SIG-M5 treated with dmso at 0.1 percent for 504 hours (cell line): ENCODE measurements around the gene FAM174C.
"Not testable (repeated sequence)": the region's sequence is repeated elsewhere in the genome, so short reads cannot be mapped to it uniquely, and the experiment has no call there.

Experiments used
- DNase-seq: peaks from one replicate; lab custom pipeline; 2025; ENCODE audit not compliant: unreplicated experiment; lab: John Stamatoyannopoulos, UW

Gene FAM174C

GRCh38 chr19:1296575-1297271, 21.4 kb downstream of the FAM174C start:
- no peak for DNase-seq

- DNase-seq = no peak
These were observed 22.9 kb downstream of the FAM174C start for GRCh38 chr19:1298235-1298634.

GRCh38 chr19:1299801-1300200, 24.5 kb downstream of the FAM174C start:
- DNase-seq = no peak

- DNase-seq = no peak
These were observed 25.6 kb downstream of the FAM174C start for GRCh38 chr19:1300744-1301490.

DNA sequence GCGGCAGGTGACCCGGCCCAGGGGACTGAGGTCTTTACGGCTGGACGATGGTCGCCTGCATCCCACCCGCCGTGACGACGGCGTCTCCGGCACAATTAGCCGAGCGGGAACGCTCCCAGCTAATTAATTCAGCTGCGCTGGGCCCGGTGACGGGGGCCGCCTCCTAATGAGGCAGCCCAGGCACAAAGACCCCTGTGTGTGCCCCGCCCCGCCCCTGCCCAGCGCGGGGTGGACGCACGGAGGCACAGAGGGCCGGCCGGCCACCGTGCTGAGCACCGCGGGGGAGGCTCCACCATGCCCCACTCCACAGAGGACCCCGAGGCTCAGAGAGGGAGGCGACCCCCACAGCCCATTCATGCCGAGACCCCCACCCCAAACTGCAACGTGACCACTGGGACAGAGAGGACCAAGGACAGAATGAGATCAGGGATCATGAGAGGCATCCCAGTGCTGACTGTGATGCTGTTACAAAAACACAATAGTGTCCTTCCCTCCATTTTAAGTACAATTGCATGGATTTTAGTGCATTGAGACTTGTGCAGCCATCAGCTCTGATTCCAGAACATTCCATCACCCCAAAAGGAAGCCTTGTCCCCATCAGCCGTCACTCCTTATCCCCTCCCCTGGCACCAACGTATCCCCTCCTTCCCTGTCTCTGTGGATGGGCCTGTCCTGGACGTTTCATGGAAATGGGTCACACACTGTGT, 27.4 kb downstream of the FAM174C start:
- DNase-seq = no peak

- DNase-seq = no peak
These were observed 29.0 kb downstream of the FAM174C start for GRCh38 chr19:1304197-1304924.

GRCh38 chr19:1305354-1305753, 30.0 kb downstream of the FAM174C start:
- DNase-seq = not testable (repeated sequence)

GRCh38 chr19:1307320-1307719, 32.0 kb downstream of the FAM174C start:
- DNase-seq = no peak

GRCh38 chr19:1307755-1308303, 32.5 kb downstream of the FAM174C start:
- DNase-seq = no peak

- no peak for DNase-seq
These were observed 33.4 kb downstream of the FAM174C start for GRCh38 chr19:1308718-1309117.

DNA sequence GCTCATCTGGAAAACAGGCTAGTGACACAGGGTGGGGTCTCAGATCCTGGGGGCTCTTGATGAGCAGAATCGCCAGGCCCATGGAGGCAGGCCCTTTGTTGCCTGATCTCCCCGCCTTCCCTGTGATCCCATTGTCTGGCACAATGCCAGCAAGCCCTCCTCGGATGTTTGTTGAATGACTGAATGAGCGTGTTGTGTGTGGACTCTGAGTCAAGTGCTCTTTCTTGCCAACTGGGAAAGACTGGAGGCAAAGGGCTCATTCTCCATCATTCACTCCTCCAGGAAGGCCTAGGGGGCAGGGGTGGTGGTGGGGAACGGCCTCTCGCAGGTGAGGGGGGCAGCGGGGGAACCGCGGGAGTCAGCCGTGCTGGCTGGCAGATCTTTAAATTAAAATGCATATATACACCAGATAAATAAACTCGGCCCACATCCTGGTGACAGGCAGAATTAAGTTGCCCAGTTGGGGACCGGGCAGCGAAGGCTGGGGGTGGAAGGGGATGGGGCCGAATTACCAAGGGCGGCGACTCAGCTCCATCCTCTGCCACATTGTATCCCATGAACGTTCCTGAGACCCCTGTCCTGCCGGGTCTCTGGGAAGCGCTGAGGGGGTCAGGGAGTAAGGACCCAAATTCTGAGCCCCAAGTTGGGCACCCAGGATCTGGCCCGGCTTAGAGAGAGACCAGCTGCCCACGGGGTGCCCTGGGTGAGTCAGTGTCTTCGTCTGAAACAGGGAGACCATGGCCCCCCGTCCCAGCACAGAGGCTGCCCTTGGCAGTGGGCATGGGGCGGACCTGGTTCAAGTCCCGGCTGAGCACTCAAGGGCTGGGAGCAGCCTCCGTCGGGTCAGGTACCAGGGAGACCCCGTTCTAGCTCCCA, 34.9 kb downstream of the FAM174C start:
- no peak for DNase-seq

- DNase-seq = no peak
These were observed 35.5 kb downstream of the FAM174C start for GRCh38 chr19:1310853-1311180.

- DNase-seq = no peak
These were observed 36.3 kb downstream of the FAM174C start for GRCh38 chr19:1311543-1312091.

- no peak for DNase-seq
These were observed 37.7 kb downstream of the FAM174C start for GRCh38 chr19:1312767-1313694.

GRCh38 chr19:1313695-1314613, 38.6 kb downstream of the FAM174C start:
- no peak for DNase-seq

- DNase-seq = no peak
These were observed 40.3 kb downstream of the FAM174C start for GRCh38 chr19:1315470-1316166.

- no peak for DNase-seq
These were observed 41.1 kb downstream of the FAM174C start for GRCh38 chr19:1316466-1316865.
